Measurements from ENCODE around the gene TTC12. TPM values are rescaled to one million over a fixed set of nuclear protein-coding genes. Genes with fewer than 3 reads are reported as not detected.

The TTC12 gene
- total and polyA plus RNA-seq, 2 of the 8 experiments (the other 6 are each of a cell fraction or from before 2014, with no cell fraction given): 4.7 to 9.0 TPM

GRCh38 chr11:113293936-113294335 is 20.4 kb upstream of the TTC12 start:
- Histone ChIP-seq H3K4ac (replicated peaks; ENCODE audit: insufficient read length, low read depth, low read length) (no peak overlapping the region), H2BK12ac (ENCODE audit: low read depth, low read length) (no peak overlapping the region), H2BK20ac (ENCODE audit: low read length) (no peak overlapping the region), H2AK5ac (ENCODE audit: low read depth, low read length) (no peak overlapping the region), H2BK5ac (ENCODE audit: low read depth, low read length) (no peak overlapping the region), H3K18ac (ENCODE audit: extremely low read depth, low read length) (no peak overlapping the region), H2AFZ (ENCODE audit: low read length) (no peak overlapping the region), H4K91ac (replicated peaks; ENCODE audit: insufficient read length, low read length) (no peak overlapping the region), H3K79me2 (ENCODE audit: control insufficient read depth in 1 of 2, insufficient read depth in 2 of 2, low read length in 2 of 2) (no peaks in the 10 kb centered on the region), H3K9ac (replicated peaks in 1 of 4; ENCODE audit: extremely low read depth in 1 of 4, low read depth in 3 of 4, low read length in 3 of 4) (no peak overlapping the region), H3K4me1 (replicated peaks in 1 of 4; ENCODE audit: control insufficient read depth in 3 of 4, insufficient read depth in 4 of 4, low read length in 3 of 4) (peaks cover 0 to 14% (median 0%) of the 10 kb centered on the region in 4 experiments; a peak in 4 of 7 replicates), H4K5ac (ENCODE audit: insufficient read length, low read depth, low read length) (no peak overlapping the region), H3K36me3 (ENCODE audit: control insufficient read depth in 2 of 4, insufficient read depth in 4 of 4, low read length in 3 of 4) (no peaks in the 10 kb centered on the region), H3K23me2 (ENCODE audit: low read depth, low read length) (no peaks in the 10 kb centered on the region), H3K27ac (ENCODE audit: low read depth, low read length) (no peak overlapping the region), H3K9me3 (ENCODE audit: insufficient read depth in 2 of 2, low read depth in 1 of 2, low read length in 1 of 2) (no peaks in the 10 kb centered on the region), H3K4me2 (ENCODE audit: insufficient read depth in 1 of 2, low read depth in 2 of 2, low read length in 2 of 2) (no peak overlapping the region), H3K56ac (replicated peaks; ENCODE audit: insufficient read length, low read depth, low read length) (no peak overlapping the region), H4K20me1 (replicated peaks in 1 of 2; ENCODE audit: control insufficient read depth in 1 of 2, insufficient read depth in 2 of 2, low read length in 2 of 2) (no peaks in the 10 kb centered on the region), H3K27me3 (replicated peaks in 1 of 4; ENCODE audit: control insufficient read depth in 3 of 4, extremely low read depth in 1 of 4, insufficient read depth in 3 of 4, low read length in 3 of 4) (no peaks in the 10 kb centered on the region), H4K8ac (ENCODE audit: extremely low read depth, insufficient read depth, low read length) (no peak overlapping the region), H3K4me3 (ENCODE audit: extremely low read depth in 1 of 4, insufficient read depth in 2 of 4, low read depth in 3 of 4, low read length in 4 of 4) (no peak overlapping the region), H2BK120ac (replicated peaks; ENCODE audit: low read depth, low read length) (no peak overlapping the region), H3K14ac (ENCODE audit: insufficient read length) (no peak overlapping the region), H3K79me1 (ENCODE audit: low read depth, low read length) (no peaks in the 10 kb centered on the region), H3K23ac (ENCODE audit: insufficient read length) (no peak overlapping the region), H2BK15ac (ENCODE audit: low read length) (no peak overlapping the region)
- ChIA-PET POLR2A (ENCODE audit: partially characterized antibody) (no interaction called here), CTCF (ENCODE audit: partially characterized antibody) (no interaction called here)
- no peak for TF ChIP-seq JUND (IDR thresholded peaks at IDR 0.05; ENCODE audit: low read length)
- TF ChIP-seq EP300 (IDR thresholded peaks at IDR 0.05; ENCODE audit: borderline replicate concordance in 1 of 2, low read depth in 2 of 2, low read length in 2 of 2): no peak
- no peak for TF ChIP-seq CBX5 (IDR thresholded peaks at IDR 0.05; ENCODE audit: low read depth, low read length)
- TF ChIP-seq GTF2F1 (IDR thresholded peaks at IDR 0.05; ENCODE audit: borderline replicate concordance, low read depth, low read length): no peak
- no peak for TF ChIP-seq SIX5 (IDR thresholded peaks at IDR 0.05; ENCODE audit: low read depth, low read length)
- TF ChIP-seq POLR2AphosphoS5 (IDR thresholded peaks at IDR 0.05; ENCODE audit: low read depth, low read length): no peak
- TF ChIP-seq TCF12 (IDR thresholded peaks at IDR 0.05; ENCODE audit: low read depth, low read length): no peak
- no peak for TF ChIP-seq TBP (IDR thresholded peaks at IDR 0.05; ENCODE audit: low read depth, low read length)
- no peak for TF ChIP-seq SRF (IDR thresholded peaks at IDR 0.05; ENCODE audit: low read depth, low read length)
- no peak for TF ChIP-seq MAFK (IDR thresholded peaks at IDR 0.05; ENCODE audit: low read depth, low read length)
- FAIRE-seq: no peak
- WGBS, 2 experiments (ENCODE audit: extremely low coverage in 1 of 2, insufficient coverage in 1 of 2, insufficient read length in 1 of 2, insufficient replicate concordance in 2 of 2, low coverage in 1 of 2, low lambda C conversion rate in 2 of 2, missing lambda C conversion rate in 1 of 2): 97% methylated on average over 5 of the region's 5 CpGs; no CpG with 5 or more reads in 1 of the 2 experiments
- no peak for DNase-seq (ENCODE audit: low read depth in 1 of 2, low spot score in 2 of 2)
